Epithelial cell of proximal tubule (primary cell): ENCODE results near the gene CXorf65. TPM values are rescaled to one million over a fixed set of nuclear protein-coding genes. Genes with fewer than 3 reads are reported as not detected.
A peak's percentile ranks its signal among the peaks of the same experiment; 100 is the strongest.

Source experiments
- DNase-seq: peaks from one replicate; pipeline ENCODE4 v3.0.0-alpha.2; 2011; ENCODE audit warnings: low read depth
- H3K4me3 ChIP-seq: 2 replicates; pipeline ENCODE4 v1.5.1; 2011; ENCODE audit warnings: low read depth, mild to moderate bottlenecking, low read length
- CTCF ChIP-seq: conservative IDR thresholded peaks from 2 replicates; pipeline ENCODE4 v1.5.1; 2012; ENCODE audit warnings: low read depth, mild to moderate bottlenecking, low read length
- total RNA-seq: library from RNA; depleted of rRNA; stranded (reverse); fragments of >200 nt; gene quantifications from 2 replicates; pipeline ENCODE4 v1.2.3, GENCODE V29; 2015

CXorf65 gene
- total RNA-seq, 1 donor from 2014 or later = not detected

GRCh38 chrX:71118032-71118984, 11.8 kb upstream of the CXorf65 start, which contains the start of gene MED12:
MED12 (plus strand) TSS chrX:71118596; CDS start chrX:71118755, 159 bp downstream.
- peak within 1 kb of the TSS; percentile 70 for H3K4me3 ChIP-seq
- no peak for DNase-seq
- TF ChIP-seq CTCF = no peak

- DNase-seq = no peak
- H3K4me3 ChIP-seq = no peak overlapping the region
- TF ChIP-seq CTCF = no peak
Observed at GRCh38 chrX:71117358-71117757, 10.8 kb upstream of the CXorf65 start.

DNA sequence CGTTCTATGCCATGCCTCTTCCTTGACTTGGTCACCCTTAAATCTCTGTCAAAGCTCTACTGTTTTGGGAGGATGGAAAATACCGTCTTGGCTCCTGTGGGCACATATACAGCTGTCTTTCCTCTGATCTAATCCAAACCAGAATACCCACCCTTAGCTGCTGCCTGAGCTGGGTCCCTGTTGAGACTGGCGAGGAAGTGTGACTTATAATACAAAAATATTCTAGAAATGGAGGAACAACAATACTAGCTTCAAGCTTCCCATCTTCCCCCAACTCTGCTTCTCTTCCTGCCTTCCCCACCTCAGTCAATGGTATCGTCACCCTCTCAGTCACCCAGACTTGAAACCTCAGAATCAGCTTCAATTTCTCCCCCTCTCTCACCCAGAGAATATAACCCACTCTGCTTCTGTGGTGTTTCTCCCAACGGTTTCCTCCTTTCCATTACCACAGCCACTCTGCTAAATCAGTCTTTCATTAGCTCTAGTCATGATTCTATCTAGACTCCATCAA, 5.4 kb upstream of the CXorf65 start:
- TF ChIP-seq CTCF = no peak
- no peak for DNase-seq
- H3K4me3 ChIP-seq = no peak overlapping the region

DNA sequence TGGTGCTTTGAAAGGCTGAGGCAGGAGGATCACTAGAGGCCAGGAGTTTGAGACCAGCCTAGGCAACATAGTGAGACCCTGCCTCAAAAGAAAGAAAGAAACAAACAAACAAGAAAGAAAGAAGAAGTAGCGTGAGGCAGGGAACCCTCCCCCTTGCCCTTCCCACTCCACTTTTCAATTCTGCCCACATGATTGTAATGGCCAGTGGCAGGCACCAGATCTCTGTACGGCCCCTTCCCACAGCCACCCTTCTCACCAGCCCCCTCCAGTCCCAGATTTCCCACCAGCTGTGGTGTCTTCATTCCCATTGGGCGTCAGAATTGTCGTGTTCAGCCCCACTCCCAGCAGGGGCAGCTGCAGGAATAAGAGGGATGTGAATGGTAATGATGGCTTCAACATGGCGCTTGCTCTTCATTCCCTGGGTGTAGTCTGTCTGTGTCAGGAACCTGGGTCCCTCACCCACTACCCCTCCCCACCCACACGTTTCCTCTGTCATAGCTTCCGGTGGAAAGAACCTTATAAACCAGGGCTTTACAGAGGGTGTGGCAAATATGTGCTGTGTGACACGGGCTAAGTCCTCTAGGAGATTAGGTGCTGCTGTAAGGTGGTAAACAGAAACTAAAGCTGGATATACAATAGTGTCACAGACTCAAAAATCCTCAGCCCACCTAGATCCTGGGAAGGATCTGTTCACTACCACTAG, 4.8 kb upstream of the CXorf65 start, which contains the start of gene IL2RG:
IL2RG (minus strand) TSS at position 437 of the 703 bp plus-strand sequence; CDS start at position 399, 38 bp downstream.
- no peak for TF ChIP-seq CTCF
- no peak for DNase-seq

DNA sequence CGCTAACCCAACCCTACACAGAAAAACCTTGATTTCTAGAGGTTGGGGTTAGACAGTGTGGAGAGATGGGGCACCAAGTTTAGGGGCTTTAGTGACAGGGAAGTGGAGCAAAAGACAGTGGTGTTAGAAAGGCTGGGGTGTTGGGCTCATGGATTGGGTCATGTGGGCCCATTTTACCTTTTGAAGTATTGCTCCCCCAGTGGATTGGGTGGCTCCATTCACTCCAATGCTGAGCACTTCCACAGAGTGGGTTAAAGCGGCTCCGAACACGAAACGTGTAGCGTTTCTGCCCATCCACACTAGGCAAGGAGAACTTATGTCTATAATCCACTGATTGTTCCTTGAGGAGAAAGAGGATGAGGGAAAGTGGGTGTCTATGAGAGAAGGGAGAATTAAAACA, 2.5 kb upstream of the CXorf65 start:
- DNase-seq = no peak
- H3K4me3 ChIP-seq = no peak overlapping the region
- no peak for TF ChIP-seq CTCF

More for the DNA sequence above, 4.8 kb upstream of the CXorf65 start, which contains the start of gene IL2RG:
- no peak within 1 kb of the TSS for H3K4me3 ChIP-seq

GRCh38 chrX:71107762-71108360, 1.3 kb upstream of the CXorf65 start:
- no peak overlapping the region for H3K4me3 ChIP-seq
- no peak for DNase-seq
- TF ChIP-seq CTCF = no peak
